Cardiac muscle cell (in vitro differentiated cells and primary cell): ENCODE measurements around the gene CASR. TPM values are rescaled to one million over a fixed set of nuclear protein-coding genes. Genes with fewer than 3 reads are reported as not detected.
"Not testable (repeated sequence)": the region's sequence is repeated elsewhere in the genome, so short reads cannot be mapped to it uniquely, and the experiment has no call there.

Experiments used
- DNase-seq, 2 donors: peaks; one replicate each; pipeline versions ENCODE4 v3.0.0 to v3.0.0-alpha.2; 2010 to 2017; ENCODE audit warnings: low read depth in 1 of 2, low spot score in 1 of 2
- H3K27ac ChIP-seq: fragments of 200-600 bp; sonication (generic); 2 replicates; pipeline ENCODE4 v1.5.1; 2016
- H3K27me3 ChIP-seq: fragments of 200-600 bp; sonication (generic); 2 replicates; pipeline ENCODE4 v1.6.0; 2016; ENCODE audit warnings: control low read depth
- H3K36me3 ChIP-seq: fragments of 200-600 bp; sonication (generic); 2 replicates; pipeline ENCODE4 v1.5.1; 2016; ENCODE audit warnings: control low read depth
- H3K4me1 ChIP-seq: fragments of 200-600 bp; sonication (generic); 2 replicates; pipeline ENCODE4 v1.8.1; 2017; ENCODE audit warnings: low read depth, mild to moderate bottlenecking, mixed run types
- H3K4me3 ChIP-seq: fragments of 200-600 bp; sonication (generic); 2 replicates; pipeline ENCODE4 v1.5.1; 2016; ENCODE audit warnings: mild to moderate bottlenecking
- H3K9me3 ChIP-seq: fragments of 200-600 bp; sonication (generic); 2 replicates; pipeline ENCODE4 v1.5.1; 2017; ENCODE audit warnings: low read depth, mild to moderate bottlenecking, control low read depth
- CTCF ChIP-seq: IDR thresholded peaks from 2 replicates; pipeline ENCODE4 v1.5.1; 2012; ENCODE audit warnings: low read depth, mild to moderate bottlenecking, low read length
- polyA plus RNA-seq: library from polyadenylated mRNA; unstranded; fragments of >200 nt; fragmentation: Nextera tagmentation; extraction: Ambion mirVana; gene quantifications from 2 replicates; pipeline ENCODE4 v1.2.1, GENCODE V29; 2016
- total RNA-seq: library from RNA; depleted of rRNA; stranded (reverse); fragments of >200 nt; gene quantifications from 2 replicates; pipeline ENCODE4 v1.2.3, GENCODE V29; 2016

CASR gene
- total and polyA plus RNA-seq, 2 experiments from 2014 or later, result 0.06 TPM; not detected in 1

GRCh38 chr3:122199552-122199951 lies 16.1 kb downstream of the CASR start:
- no peaks in the 10 kb centered on the region for H3K9me3 ChIP-seq
- no peak for DNase-seq
- no peaks in the 10 kb centered on the region for H3K36me3 ChIP-seq
- no peak overlapping the region for H3K27ac ChIP-seq
- H3K27me3 ChIP-seq, result no peaks in the 10 kb centered on the region
- no peak overlapping the region for H3K4me3 ChIP-seq
- no peaks in the 10 kb centered on the region for H3K4me1 ChIP-seq
- no peak for TF ChIP-seq CTCF

- DNase-seq, result peak in 1 of 2 donors; percentile 5
These were observed 17.2 kb downstream of the CASR start for GRCh38 chr3:122200661-122201060.

GRCh38 chr3:122201476-122201875 lies 18.0 kb downstream of the CASR start:
- H3K4me1 ChIP-seq, H3K9me3 ChIP-seq, H3K27me3 ChIP-seq, H3K27ac ChIP-seq, H3K4me3 ChIP-seq, DNase-seq, H3K36me3 ChIP-seq: not testable (repeated sequence)

More at GRCh38 chr3:122200661-122201060, 17.2 kb downstream of the CASR start:
- Histone ChIP-seq H3K27ac (no peak overlapping the region), H3K4me3 (no peak overlapping the region), H3K9me3 (no peaks in the 10 kb centered on the region), H3K4me1 (no peaks in the 10 kb centered on the region), H3K27me3 (no peaks in the 10 kb centered on the region), H3K36me3 (no peaks in the 10 kb centered on the region)
- no peak for TF ChIP-seq CTCF

GRCh38 chr3:122208579-122208978 lies 25.1 kb downstream of the CASR start:
- no peak overlapping the region for H3K27ac ChIP-seq
- H3K27me3 ChIP-seq, result no peaks in the 10 kb centered on the region
- H3K4me1 ChIP-seq, result no peaks in the 10 kb centered on the region
- H3K9me3 ChIP-seq, result no peaks in the 10 kb centered on the region
- DNase-seq, result no peak
- no peak for TF ChIP-seq CTCF
- H3K4me3 ChIP-seq, result no peak overlapping the region
- H3K36me3 ChIP-seq, result no peaks in the 10 kb centered on the region

- H3K27me3 ChIP-seq, result no peaks in the 10 kb centered on the region
- no peaks in the 10 kb centered on the region for H3K36me3 ChIP-seq
- H3K9me3 ChIP-seq, result no peaks in the 10 kb centered on the region
- H3K4me3 ChIP-seq, result no peak overlapping the region
- no peak for TF ChIP-seq CTCF
- H3K27ac ChIP-seq, result no peak overlapping the region
- DNase-seq, result no peak
- H3K4me1 ChIP-seq, result no peaks in the 10 kb centered on the region
These were observed 30.2 kb downstream of the CASR start for GRCh38 chr3:122213650-122214049.

GRCh38 chr3:122214711-122215110 lies 31.2 kb downstream of the CASR start:
- H3K27ac ChIP-seq, result no peak overlapping the region
- no peak overlapping the region for H3K4me3 ChIP-seq
- TF ChIP-seq CTCF, result no peak
- H3K36me3 ChIP-seq, result no peaks in the 10 kb centered on the region
- H3K27me3 ChIP-seq, result no peaks in the 10 kb centered on the region
- no peaks in the 10 kb centered on the region for H3K4me1 ChIP-seq
- no peaks in the 10 kb centered on the region for H3K9me3 ChIP-seq
- no peak for DNase-seq
